COR-L47 (cell line): ENCODE data around the gene AGXT.

Experiments used
- DNase-seq: peaks from one replicate; lab custom pipeline; 2025; lab: John Stamatoyannopoulos, UW

AGXT gene

GRCh38 chr2:240868286-240869108, at the start of gene AGXT:
Gene AGXT, plus strand, starts transcription at chr2:240868824. Its CDS starts 42 bp downstream, at chr2:240868866.
- DNase-seq: peak; percentile 36

GRCh38 chr2:240819126-240819857, 49.3 kb upstream of the AGXT start:
- peak; percentile 36 for DNase-seq

- DNase-seq: peak; percentile 84
Observed at GRCh38 chr2:240819858-240820606, 48.6 kb upstream of the AGXT start, which contains the start of gene KIF1A. Gene KIF1A, minus strand, starts transcription at chr2:240820219. Its CDS starts 22,467 bp downstream, at chr2:240797752.

GRCh38 chr2:240820607-240821428, 47.8 kb upstream of the AGXT start:
- peak; percentile 84 for DNase-seq

DNA sequence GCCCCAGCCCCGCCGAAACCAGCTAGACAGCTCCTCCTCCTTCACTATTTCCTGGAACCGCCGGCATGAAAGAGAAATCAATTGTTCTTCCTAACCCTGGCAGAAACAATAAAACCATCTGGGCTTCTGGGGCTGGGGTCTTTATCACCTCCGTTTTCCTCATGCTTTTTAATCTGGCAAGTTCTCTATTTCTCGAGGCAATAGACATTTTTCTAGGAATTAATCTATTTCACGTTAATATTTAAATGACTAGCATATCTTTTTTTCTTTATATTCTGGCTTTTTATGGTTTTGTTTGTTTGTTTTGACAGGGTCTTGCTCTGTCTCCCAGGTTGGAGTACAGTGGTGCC, 47.2 kb upstream of the AGXT start:
- no peak for DNase-seq

DNA sequence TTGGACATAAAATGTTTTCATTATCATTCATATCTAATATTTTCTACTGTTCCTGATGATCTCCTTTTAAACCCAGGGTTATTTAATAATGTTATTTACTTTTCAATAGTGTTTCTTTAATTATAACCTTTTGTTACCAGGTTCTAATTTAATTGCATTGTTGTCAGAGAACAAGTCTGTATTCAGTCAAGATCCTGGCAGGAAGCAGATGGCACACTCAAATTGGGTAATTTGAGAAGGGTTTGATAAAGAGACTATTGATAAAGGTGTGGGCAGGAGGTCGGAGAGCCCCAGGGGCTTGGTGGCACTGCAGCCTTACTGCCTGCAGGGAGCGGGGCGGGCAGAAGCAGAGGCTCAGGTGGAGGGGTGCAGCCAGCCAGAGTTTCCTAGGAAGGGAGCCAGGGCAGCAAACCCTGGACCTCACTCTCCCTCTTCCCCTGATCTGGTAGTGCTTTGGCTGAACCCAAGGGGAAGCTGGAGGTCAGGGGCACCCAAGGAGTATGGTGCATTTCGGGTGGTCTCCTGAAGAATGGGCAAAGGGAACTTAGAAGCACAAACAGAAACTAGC, 46.3 kb upstream of the AGXT start:
- DNase-seq: peak; percentile 60

DNA sequence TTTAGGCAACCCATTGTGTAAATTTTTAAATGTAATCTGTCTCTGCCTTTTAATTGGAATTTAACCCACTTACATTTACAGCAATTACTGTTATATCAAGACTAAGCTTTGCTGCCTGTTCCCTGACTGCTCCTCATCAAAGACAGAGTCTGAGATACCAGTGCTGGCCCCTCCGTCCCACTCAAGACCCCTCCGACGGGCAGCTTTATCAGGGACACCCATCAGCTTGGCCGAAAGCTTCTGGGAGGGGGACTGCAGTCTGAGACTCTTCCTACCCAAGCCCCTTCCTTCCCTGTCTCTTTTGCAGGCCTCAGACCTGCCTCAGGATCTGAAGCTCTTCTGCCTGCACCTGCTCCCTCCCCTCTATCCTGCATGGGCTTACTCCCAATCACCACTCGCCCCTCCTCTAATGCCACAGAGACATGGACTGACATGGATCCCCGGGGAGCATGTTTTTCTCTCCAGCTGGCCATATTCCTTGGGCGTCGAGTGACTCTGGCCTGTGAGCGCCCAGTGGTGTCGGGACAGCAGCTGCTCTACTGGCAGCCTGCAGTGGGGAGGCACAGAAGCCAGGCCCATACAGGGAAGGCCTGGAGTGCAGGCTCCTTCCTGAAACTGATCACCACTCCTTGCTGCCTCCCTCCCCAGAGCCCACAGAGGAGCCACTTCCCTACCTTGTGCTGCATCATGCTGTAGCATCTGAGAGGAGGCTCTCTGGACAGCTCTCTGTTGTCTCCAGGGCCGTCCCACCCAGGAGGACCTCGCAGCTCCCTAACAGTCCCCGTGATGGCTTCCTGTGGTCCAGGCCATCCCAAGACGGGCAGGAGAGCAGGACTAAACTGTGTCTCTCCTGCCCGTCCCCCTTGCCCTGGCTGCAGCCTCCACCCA, 44.9 kb upstream of the AGXT start:
- DNase-seq: no peak

- DNase-seq: no peak
Observed at GRCh38 chr2:240825476-240825875, 43.1 kb upstream of the AGXT start.

DNA sequence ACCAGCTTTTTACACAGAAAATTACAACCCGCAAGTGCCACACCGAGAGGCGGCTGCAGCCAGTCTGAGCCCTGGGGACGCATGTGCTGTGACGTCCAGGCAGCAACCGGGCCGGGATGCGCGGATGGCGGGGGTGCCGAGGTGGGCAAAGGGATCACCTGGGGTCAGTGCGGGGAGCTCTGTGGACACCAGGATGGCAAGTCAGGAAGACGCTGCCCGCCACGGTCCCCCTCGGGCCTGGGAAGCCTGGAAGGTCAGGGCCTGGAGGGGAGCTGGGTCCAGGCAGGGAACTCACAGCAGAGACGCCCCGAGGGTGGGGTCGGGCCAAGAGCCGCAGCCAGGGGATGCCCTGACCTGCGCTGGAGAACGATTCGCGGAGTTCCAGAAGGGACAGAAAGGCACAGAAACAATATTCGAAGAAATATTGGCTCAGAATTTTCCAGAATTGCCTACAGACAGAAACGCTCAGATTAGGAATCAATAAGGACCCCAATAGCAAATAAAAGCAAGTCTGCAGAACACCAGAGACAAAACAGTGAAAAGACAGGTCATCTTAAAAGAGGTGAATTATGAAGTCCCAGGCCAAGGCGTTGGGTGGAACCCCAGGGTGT, 36.9 kb upstream of the AGXT start:
- no peak for DNase-seq

- peak; percentile 74 for DNase-seq
Observed at GRCh38 chr2:240832205-240832727, 36.4 kb upstream of the AGXT start.

- no peak for DNase-seq
Observed at GRCh38 chr2:240832921-240833494, 35.6 kb upstream of the AGXT start.

- DNase-seq: no peak
Observed at GRCh38 chr2:240833724-240834285, 34.8 kb upstream of the AGXT start.

DNA sequence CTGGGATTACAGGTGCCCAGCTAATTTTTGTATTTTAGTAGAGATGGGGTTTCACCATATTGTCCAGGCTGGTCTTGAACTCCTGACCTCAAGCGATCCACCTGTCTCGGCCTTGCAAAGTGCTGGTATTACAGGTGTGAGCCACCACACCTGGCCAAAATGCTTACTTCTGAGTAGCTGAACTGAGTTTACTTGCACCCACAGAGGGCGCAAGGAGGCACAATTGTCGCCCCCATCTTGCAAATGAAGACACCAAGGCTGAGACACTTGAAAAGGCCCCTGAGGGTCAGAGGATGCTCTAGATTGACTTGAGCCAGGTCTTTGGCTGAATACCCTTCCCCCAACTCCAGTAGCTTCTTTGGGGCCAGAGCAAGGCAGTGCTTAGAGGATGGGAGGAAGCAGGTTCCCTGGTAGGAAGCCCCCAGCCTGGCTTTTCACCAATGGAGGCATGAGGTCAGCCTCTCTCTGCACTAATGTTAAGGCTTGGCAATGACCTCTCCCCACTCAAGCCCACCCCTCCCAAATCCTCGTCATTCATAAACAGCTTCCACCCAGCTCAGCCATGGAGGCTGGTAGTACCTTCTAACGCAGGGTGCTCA, 34.1 kb upstream of the AGXT start:
- no peak for DNase-seq

GRCh38 chr2:240835528-240835927, 33.1 kb upstream of the AGXT start:
- no peak for DNase-seq

- no peak for DNase-seq
Observed at GRCh38 chr2:240836781-240837467, 31.7 kb upstream of the AGXT start.

DNA sequence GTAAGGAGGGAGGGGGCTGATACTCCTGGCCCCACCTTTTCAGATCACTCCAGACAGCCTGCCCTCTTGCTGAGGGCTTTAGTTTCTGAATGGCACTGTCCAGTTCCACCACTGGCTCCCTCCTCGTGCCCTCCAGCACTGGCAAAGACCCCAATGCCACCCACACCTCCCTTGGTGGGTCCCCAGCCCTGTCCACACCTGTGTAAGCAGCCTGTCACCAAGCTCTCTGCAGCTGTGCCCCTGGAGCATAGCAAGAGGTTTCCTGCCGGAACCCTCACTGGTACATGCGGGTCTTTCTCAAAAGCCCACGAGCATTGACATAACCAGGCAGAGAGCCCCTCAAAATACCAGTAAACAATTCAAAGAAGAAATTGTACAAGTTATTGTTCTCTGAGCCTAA, 31.0 kb upstream of the AGXT start:
- DNase-seq: no peak

DNA sequence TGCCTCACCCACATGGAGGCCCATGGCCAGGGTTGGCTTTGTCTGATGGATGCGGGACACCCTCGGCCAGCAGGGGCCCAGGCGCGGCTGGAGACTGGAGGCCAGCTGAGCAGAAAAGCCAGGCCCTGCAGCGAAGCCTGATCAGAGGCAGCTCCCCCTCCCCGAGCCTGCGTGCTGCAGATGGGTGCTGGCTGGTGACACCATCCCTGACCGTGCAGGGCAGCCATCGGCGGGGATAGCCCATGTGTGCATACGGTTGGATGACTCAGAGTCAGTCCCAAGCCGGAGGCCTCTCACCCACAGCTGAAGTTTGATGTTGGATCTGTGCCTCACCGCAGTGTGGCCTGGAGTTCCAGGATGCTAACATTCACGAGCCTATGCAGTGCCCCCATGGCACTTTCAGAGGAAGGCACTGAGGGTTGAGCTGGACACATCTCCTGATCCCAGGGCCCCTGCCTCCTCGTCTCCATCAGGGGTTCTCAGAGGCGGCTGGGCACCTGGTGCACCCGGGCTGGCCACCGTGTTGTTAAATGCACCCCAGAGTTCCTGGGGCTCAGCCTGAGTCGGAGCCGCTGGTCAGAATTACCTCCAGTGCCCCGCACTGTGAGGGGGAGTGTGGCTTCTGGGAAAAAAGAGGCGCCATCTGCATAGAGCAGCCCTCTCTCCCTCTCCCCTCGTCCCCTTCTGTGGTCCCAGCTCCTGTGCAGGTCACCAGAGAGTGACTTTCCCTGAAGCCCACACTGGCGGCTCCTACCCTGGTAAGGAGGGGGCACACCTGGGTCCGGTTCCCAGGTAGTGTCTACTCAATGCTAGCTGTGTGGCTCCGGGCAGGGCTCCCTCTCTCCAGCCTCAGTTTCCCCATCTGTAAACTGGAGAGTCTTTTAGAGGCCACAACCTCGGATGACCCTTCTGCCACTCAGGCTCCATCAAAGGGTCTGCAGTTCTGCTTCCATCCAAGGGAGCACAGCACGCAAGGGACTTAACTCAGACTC, 29.2 kb upstream of the AGXT start:
- DNase-seq: no peak
